ENCODE results near the gene TAGLN. TPM values are rescaled to one million over a fixed set of nuclear protein-coding genes. Genes with fewer than 3 reads are reported as not detected.

Gene TAGLN
- total and polyA plus RNA-seq, 2 donors (not counting 1 experiment from before 2014, with no cell fraction given) = 17.9 to 51.8 TPM

DNA sequence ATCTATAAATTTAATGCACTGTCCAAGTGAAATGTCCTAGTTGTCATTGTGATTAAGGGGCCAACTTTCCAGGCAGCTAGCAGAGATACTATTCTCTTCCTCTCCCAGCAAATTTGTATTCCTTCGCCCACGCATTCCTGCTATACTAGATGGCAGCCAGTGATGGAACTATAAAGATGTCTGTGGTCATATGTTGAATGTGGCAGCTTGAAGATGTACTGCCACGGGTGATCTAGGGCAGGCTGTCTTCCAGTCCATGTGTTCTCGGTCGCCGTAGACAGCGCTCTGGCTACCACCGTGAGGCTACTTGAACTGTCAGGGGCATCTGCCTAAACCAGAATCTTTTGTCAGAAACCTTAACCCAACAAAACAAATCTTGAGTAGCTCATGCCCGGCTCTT, 29.0 kb upstream of the TAGLN start:
- Mint-ChIP-seq H3K27ac (no peak overlapping the region), H3K27me3 (no peaks in the 10 kb centered on the region), H3K4me3 (no peak overlapping the region), H3K9me3 (ENCODE audit: insufficient read depth) (no peaks in the 10 kb centered on the region), H3K4me1 (peaks cover 2% of the 10 kb centered on the region)
- Histone ChIP-seq H3K4me2 (replicated peaks; ENCODE audit: low read depth, low read length, poor library complexity, severe bottlenecking) (no peak overlapping the region), H3K9me3 (ENCODE audit: control extremely low read depth in 1 of 3, control insufficient read depth in 2 of 3, insufficient read depth in 1 of 3, low read length in 2 of 3) (no peaks in the 10 kb centered on the region), H3K4me3 (ENCODE audit: control extremely low read depth in 1 of 5, extremely low read depth in 1 of 5, insufficient read depth in 1 of 5, low read depth in 2 of 5, low read length in 4 of 5) (no peak overlapping the region), H3K79me2 (ENCODE audit: control insufficient read depth, insufficient read depth, low read length) (no peaks in the 10 kb centered on the region), H4K20me1 (ENCODE audit: control insufficient read depth, insufficient read depth, low read length, poor library complexity, severe bottlenecking) (peaks cover 3% of the 10 kb centered on the region), H3K27me3 (replicated peaks in 1 of 4; ENCODE audit: control extremely low read depth in 1 of 4, control insufficient read depth in 3 of 4, insufficient read depth in 4 of 4, low read length in 3 of 4) (no peaks in the 10 kb centered on the region), H3K9ac (ENCODE audit: low read length) (no peak overlapping the region), H2AFZ (ENCODE audit: insufficient read depth, low read depth, low read length, poor library complexity, severe bottlenecking) (no peak overlapping the region), H3K36me3 (replicated peaks in 1 of 2; ENCODE audit: control extremely low read depth in 1 of 2, control insufficient read depth in 1 of 2, extremely low read depth in 1 of 2, insufficient read depth in 2 of 2, low read length in 1 of 2) (peaks cover 7 to 52% of the 10 kb centered on the region in 2 experiments), H3K4me1 (ENCODE audit: control insufficient read depth in 2 of 2, insufficient read depth in 2 of 2, low read length in 2 of 2) (no peaks in the 10 kb centered on the region), H3K27ac (ENCODE audit: low read length in 2 of 2) (no peak overlapping the region)
- ChIA-PET CTCF (interaction anchor here (1.4 kb wide), 1 partner anchor 11 kb away, joined by 4 read pairs; no protein-coding TSS in a partner anchor), POLR2A (interaction anchor here (0.6 to 0.7 kb wide), 2 partner anchors 14 kb away, joined by 3 to 6 read pairs; no protein-coding TSS in a partner anchor)
- DNase-seq (no peak), ATAC-seq (ENCODE audit: low read depth) (no peak)
- intact Hi-C loops (cut with micrococcal nuclease) = no loop called here
- 92% methylated on average over 6 of the region's 9 CpGs for WGBS (ENCODE audit: insufficient coverage)
- no peak for TF ChIP-seq EZH2 (IDR thresholded peaks at IDR 0.05; ENCODE audit: borderline replicate concordance, insufficient read depth, low read depth, low read length, poor library complexity, severe bottlenecking)
- no peak for TF ChIP-seq CTCF (IDR thresholded peaks at IDR 0.05)

DNA sequence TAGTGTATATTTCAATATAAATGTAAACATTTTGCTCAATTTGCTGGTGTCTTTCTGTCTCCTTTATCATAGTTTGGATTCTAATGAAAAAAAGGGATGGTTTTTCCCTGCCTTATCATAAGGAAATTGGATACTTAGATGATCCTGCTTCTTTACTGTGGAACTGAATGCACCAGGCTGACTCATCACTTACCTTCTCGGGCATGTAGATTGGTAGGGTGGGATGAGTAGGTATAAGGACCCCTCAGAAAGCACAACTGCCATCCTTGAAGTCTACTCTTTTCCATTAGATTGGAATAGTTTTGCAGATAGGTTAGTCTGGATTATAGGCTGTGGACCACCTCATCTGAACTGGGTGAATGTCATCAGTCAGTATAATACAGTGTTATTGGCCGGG, 28.2 kb upstream of the TAGLN start:
- intact Hi-C loops (cut with micrococcal nuclease) = no loop called here
- Histone ChIP-seq H3K27me3 (replicated peaks in 1 of 4; ENCODE audit: control extremely low read depth in 1 of 4, control insufficient read depth in 3 of 4, insufficient read depth in 4 of 4, low read length in 3 of 4) (no peaks in the 10 kb centered on the region), H3K4me2 (replicated peaks; ENCODE audit: low read depth, low read length, poor library complexity, severe bottlenecking) (no peak overlapping the region), H3K9me3 (ENCODE audit: control extremely low read depth in 1 of 3, control insufficient read depth in 2 of 3, insufficient read depth in 1 of 3, low read length in 2 of 3) (no peaks in the 10 kb centered on the region), H3K4me1 (ENCODE audit: control insufficient read depth in 2 of 2, insufficient read depth in 2 of 2, low read length in 2 of 2) (no peaks in the 10 kb centered on the region), H3K4me3 (ENCODE audit: control extremely low read depth in 1 of 5, extremely low read depth in 1 of 5, insufficient read depth in 1 of 5, low read depth in 2 of 5, low read length in 4 of 5) (no peak overlapping the region), H3K79me2 (ENCODE audit: control insufficient read depth, insufficient read depth, low read length) (no peaks in the 10 kb centered on the region), H2AFZ (ENCODE audit: insufficient read depth, low read depth, low read length, poor library complexity, severe bottlenecking) (no peak overlapping the region), H3K27ac (ENCODE audit: low read length in 2 of 2) (no peak overlapping the region), H4K20me1 (ENCODE audit: control insufficient read depth, insufficient read depth, low read length, poor library complexity, severe bottlenecking) (peaks cover 3% of the 10 kb centered on the region), H3K36me3 (replicated peaks in 1 of 2; ENCODE audit: control extremely low read depth in 1 of 2, control insufficient read depth in 1 of 2, extremely low read depth in 1 of 2, insufficient read depth in 2 of 2, low read length in 1 of 2) (peaks cover 4 to 44% of the 10 kb centered on the region in 2 experiments), H3K9ac (ENCODE audit: low read length) (no peak overlapping the region)
- TF ChIP-seq EZH2 (IDR thresholded peaks at IDR 0.05; ENCODE audit: borderline replicate concordance, insufficient read depth, low read depth, low read length, poor library complexity, severe bottlenecking) = no peak
- no peak for TF ChIP-seq CTCF (IDR thresholded peaks at IDR 0.05)
- Mint-ChIP-seq H3K4me3 (no peak overlapping the region), H3K27me3 (no peaks in the 10 kb centered on the region), H3K4me1 (peaks cover 2% of the 10 kb centered on the region), H3K9me3 (ENCODE audit: insufficient read depth) (no peaks in the 10 kb centered on the region), H3K27ac (no peak overlapping the region)
- ChIA-PET POLR2A (interaction anchor here (0.7 kb wide), 1 partner anchor 14 kb away, joined by 6 read pairs; no protein-coding TSS in a partner anchor), CTCF (interaction anchor here (2.6 kb wide), 1 partner anchor 11 kb away, joined by 10 read pairs; no protein-coding TSS in a partner anchor)
- 100% methylated on average over 1 of the region's 2 CpGs for whole genome bisulfite sequencing (ENCODE audit: insufficient coverage)
- no peak for ATAC-seq (ENCODE audit: low read depth)
- DNase-seq = no peak

All from B cell (primary cell).